Cardiac fibroblast (primary cell): Measurements from ENCODE around the gene MAN1C1.
"Not testable (repeated sequence)": the region's sequence is repeated elsewhere in the genome, so short reads cannot be mapped to it uniquely, and the experiment has no call there.

Source experiments
- DNase-seq, 2 donors: peaks; one replicate each; pipeline versions ENCODE4 v3.0.0 to v3.0.0-alpha.2; 2010; ENCODE audit warnings: low read depth in 2 of 2
- H3K4me3 ChIP-seq, 2 donors: replicated peaks in 1 of 2; 1 replicate in 1 of 2; 2 replicates in 1 of 2; pipeline ENCODE4 v1.5.1; 2011; ENCODE audit warnings: low read depth in 2 of 2, low read length in 2 of 2, mild to moderate bottlenecking in 2 of 2, moderate library complexity in 1 of 2
- TF ChIP-seq, protein P1 (sequence below): IDR thresholded peaks from one replicate; pipeline ENCODE4 v1.5.1; 2011; ENCODE audit warnings: low read depth, mild to moderate bottlenecking, low read length, inconsistent platforms

Gene MAN1C1

DNA sequence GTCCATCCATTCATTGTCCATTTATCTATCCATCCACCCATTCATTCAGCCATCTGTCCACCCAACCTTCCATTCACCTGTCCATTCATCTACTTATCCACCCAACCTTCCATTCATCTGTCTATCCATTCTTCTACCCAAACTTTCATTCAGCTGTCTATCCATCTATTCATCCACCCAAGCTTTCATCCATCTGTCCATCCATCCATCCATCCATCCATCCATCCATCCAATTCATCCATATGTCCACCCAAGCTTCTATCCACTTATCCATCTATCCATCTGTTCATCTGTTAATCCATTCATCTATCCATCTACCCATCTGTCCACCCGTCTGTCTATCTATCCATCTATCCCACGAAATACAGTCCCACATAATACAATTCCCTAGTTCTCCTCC, 21.6 kb upstream of the MAN1C1 start:
- TF ChIP-seq, protein P1, sequence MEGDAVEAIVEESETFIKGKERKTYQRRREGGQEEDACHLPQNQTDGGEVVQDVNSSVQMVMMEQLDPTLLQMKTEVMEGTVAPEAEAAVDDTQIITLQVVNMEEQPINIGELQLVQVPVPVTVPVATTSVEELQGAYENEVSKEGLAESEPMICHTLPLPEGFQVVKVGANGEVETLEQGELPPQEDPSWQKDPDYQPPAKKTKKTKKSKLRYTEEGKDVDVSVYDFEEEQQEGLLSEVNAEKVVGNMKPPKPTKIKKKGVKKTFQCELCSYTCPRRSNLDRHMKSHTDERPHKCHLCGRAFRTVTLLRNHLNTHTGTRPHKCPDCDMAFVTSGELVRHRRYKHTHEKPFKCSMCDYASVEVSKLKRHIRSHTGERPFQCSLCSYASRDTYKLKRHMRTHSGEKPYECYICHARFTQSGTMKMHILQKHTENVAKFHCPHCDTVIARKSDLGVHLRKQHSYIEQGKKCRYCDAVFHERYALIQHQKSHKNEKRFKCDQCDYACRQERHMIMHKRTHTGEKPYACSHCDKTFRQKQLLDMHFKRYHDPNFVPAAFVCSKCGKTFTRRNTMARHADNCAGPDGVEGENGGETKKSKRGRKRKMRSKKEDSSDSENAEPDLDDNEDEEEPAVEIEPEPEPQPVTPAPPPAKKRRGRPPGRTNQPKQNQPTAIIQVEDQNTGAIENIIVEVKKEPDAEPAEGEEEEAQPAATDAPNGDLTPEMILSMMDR: no peak

DNA sequence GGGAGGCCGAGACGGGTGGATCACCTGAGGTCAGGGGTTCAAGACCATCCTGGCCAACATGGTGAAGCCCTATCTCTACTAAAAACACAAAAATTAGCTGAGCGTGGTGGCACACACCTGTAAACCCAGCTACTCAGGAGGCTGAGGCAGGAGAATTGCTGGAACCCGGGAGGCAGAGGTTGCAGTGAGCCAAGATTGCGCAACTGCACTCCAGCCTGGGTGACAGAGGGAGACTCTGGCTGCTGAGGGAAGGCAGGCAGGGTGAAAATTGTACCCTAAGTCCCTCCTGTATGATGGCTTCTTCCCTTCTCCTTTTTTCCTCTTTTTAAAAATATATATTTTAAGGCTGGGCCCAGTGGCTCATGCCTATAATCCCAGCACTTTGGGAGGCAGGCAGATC, 19.9 kb upstream of the MAN1C1 start:
- DNase-seq: not testable (repeated sequence)

More for the DNA sequence above, 21.6 kb upstream of the MAN1C1 start:
- H3K4me3 ChIP-seq: no peak overlapping the region
- DNase-seq: no peak

DNA sequence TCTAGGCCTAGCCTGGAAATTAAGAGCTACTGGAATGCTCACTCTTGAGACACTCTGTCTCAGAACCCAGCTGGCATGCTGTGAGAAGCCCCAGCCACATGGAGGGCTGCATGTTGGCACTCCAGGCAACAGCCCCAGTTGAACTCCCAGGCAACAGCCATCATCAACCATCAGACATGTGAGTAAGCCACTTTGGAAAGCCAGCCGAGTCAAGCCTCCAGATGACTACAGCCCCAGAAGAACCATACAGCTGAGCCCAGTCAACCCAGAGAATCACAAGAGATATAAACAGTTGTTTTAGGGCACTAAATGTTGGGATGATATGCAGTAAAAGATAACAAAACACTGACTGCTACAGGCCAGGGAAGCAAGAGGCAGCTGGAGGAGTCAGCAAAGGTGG, 17.7 kb upstream of the MAN1C1 start:
- H3K4me3 ChIP-seq: no peak overlapping the region
- no peak for DNase-seq
- TF ChIP-seq, protein P1: no peak

More for the DNA sequence above, 19.9 kb upstream of the MAN1C1 start:
- H3K4me3 ChIP-seq: not testable (repeated sequence)

DNA sequence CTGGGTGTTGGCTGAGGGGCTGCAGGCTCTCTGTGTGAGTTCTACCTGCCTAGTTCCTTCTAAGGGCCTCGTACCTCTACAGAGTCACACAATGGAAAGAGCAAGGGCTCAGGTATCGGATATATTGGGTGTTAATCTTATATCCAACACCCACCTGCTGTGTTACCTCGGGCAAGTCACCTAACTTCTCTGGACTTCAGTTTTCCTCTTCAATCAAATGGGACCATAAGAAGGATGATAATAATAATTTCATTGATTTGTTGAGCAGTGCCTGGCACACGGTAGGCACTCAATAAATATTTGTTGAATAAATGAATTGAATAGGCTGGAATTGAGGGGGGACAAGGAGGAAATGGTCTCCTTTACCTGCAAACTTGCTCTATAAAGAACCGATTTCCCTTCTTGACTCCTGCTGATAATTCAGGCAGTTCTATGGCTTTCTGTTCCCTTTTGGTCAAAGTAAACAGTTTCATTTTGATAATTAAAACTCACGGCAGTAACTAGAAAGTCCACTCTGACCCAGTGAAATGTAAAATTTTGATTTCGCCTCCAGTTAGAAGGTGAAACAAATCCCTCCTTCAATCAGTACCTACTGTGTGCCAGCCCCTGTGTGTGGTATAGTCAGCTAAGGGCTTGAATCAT, 16.5 kb upstream of the MAN1C1 start:
- TF ChIP-seq, protein P1: no peak
- H3K4me3 ChIP-seq: no peak overlapping the region
- DNase-seq: no peak

DNA sequence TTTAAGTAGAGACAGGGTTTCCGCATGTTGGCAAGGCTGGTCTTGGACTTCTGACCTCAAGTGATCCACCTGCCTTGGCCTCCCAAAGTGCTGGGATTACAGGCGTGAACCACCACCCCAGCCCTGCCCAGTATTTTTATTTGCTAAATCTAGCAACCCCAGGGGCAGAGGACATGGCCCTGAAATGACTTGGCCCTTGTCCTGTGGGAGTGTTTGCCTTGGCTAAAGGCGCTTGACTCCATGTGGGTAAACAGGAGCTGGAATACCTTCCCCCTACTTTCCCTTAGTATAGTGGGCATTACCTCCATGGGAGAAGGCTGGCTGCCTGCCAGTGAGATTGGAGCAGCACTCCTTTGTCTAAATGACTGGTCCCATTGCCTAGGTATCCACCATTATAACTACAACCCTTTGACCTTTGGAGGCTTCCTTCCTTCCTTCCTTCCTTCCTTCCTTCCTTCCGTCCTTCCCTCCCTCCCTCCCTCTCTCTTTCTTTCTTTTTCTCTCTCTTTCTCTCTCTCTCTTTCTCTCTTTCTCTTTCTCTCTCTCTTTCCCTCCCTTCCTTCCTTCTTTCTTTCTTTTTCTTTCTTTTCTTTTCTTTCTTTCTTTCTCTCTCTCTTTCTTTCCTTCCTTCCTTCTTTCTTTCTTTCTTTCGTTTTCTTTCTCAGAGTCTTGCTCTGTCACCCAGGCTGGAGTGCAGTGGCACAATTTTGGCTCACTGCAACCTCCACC, 15.5 kb upstream of the MAN1C1 start:
- not testable (repeated sequence) for DNase-seq, H3K4me3 ChIP-seq

DNA sequence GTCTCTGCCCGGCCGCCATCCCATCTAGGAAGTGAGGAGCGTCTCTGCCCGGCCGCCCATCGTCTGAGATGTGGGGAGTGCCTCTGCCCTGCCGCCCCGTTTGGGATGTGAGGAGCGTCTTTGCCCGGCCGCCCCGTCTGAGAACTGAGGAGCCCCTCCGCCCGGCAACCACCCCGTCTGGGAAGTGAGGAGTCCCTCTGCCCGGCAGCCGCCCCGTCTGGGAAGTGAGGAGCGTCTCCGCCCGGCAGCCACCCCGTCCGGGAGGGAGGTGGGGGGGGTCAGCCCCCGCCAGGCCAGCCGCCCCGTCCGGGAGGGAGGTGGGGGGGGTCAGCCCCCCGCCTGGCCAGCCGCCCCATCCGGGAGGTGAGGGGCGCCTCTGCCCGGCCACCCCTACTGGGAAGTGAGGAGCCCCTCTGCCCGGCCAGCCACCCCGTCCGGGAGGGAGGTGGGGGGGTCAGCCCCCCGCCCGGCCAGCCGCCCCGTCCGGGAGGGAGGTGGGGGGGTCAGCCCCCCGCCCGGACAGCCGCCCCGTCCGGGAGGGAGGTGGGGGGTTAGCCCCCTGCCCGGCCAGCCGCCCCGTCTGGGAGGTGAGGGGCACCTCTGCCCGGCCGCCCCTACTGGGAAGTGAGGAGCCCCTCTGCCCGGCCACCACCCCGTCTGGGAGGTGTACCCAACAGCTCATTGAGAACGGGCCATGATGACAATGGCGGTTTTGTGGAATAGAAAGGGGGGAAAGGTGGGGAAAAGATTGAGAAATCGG, 12.6 kb upstream of the MAN1C1 start:
- H3K4me3 ChIP-seq, DNase-seq: not testable (repeated sequence)

DNA sequence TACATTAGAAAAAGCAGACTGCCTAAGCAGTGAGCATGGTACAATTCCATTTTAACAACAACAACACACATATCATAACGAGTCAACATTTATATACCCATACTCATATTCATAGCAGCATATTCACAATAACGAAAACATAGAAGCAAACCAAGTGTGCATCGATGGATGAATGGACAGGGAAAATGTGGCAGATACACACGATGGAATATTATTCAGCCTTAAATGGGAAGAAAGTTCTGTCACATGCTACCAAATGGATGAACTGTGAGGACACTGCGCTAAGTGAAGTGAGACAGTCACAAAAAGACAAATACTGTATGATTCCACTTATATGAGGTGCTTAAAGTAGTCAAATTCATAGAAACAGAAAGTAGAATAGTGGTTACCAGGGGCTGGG, 9.5 kb upstream of the MAN1C1 start:
- no peak for DNase-seq
- TF ChIP-seq, protein P1: no peak
- H3K4me3 ChIP-seq: no peak overlapping the region

DNA sequence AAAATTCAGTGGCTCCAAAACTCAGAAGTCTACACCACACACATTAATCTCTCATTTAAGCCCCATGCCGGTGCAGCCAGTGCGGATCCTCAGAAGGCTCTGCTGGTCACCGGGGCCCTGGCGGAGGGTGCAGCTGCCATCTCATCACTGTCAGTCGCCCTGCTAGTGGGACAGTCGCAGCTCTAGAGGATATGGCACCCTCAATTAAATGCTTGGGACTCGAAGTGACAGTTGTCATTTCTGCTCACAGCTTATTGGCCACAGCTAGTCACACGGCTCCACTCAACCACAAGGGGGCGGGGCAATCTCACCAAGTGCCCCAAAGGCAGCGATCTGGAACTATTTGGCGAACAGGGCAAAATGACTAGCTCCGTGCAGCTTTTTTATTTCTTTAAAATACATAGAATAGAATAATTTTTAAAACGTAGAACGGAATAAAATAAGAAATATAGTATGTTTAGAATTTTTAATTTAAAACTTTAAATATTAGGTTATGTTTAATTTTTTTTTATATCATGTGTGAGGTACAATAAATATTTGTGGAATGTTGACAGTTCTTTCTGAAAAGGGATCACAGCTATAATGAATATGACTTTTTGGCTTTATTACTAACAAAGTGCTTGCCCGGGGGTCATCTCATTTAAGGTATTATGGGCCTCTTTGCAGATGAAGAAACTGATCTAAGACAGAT, 8.0 kb upstream of the MAN1C1 start:
- H3K4me3 ChIP-seq: peak overlapping the region in 1 of 2 donors; percentile 11
- TF ChIP-seq, protein P1: peak; percentile 64
- peak; percentile 77 to 79 for DNase-seq
